ENCODE measurements around the gene GET4. TPM values are rescaled to one million over a fixed set of nuclear protein-coding genes. Genes with fewer than 3 reads are reported as not detected.
A peak's percentile ranks its signal among the peaks of the same experiment; 100 is the strongest.

Gene GET4
- total RNA-seq, 4 donors from 2014 or later = 18.4 to 34.8 (median 28.7) TPM

GRCh38 chr7:832167-832967 lies 44.0 kb upstream of the GET4 start, which contains the start of gene SUN1:
SUN1 (plus strand) TSS chr7:832476; CDS start chr7:832525, 49 bp downstream.
- ATAC-seq = peak; percentile 44
- 27 to 32% methylated on average over 19 to 23 of the region's 24 CpGs for WGBS, 2 donors (ENCODE audit: low coverage in 1 of 2)
- peaks cover 0 to 6% of the 10 kb centered on the region in 2 donors for H3K36me3 ChIP-seq
- H3K4me3 ChIP-seq = peak within 1 kb of the TSS; percentile 4 to 28
- H3K4me1 ChIP-seq = peaks cover 11 to 100% (median 65%) of the 10 kb centered on the region in 3 donors
- TF ChIP-seq, protein P1, sequence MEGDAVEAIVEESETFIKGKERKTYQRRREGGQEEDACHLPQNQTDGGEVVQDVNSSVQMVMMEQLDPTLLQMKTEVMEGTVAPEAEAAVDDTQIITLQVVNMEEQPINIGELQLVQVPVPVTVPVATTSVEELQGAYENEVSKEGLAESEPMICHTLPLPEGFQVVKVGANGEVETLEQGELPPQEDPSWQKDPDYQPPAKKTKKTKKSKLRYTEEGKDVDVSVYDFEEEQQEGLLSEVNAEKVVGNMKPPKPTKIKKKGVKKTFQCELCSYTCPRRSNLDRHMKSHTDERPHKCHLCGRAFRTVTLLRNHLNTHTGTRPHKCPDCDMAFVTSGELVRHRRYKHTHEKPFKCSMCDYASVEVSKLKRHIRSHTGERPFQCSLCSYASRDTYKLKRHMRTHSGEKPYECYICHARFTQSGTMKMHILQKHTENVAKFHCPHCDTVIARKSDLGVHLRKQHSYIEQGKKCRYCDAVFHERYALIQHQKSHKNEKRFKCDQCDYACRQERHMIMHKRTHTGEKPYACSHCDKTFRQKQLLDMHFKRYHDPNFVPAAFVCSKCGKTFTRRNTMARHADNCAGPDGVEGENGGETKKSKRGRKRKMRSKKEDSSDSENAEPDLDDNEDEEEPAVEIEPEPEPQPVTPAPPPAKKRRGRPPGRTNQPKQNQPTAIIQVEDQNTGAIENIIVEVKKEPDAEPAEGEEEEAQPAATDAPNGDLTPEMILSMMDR (IDR thresholded peaks at IDR 0.05) = peak in 1 of 4 experiments; percentile 15
- no peak for TF ChIP-seq POLR2A (IDR thresholded peaks at IDR 0.05)
- peak; percentile 13 for TF ChIP-seq POLR2AphosphoS5 (IDR thresholded peaks at IDR 0.05)
- TF ChIP-seq EP300 (IDR thresholded peaks at IDR 0.05) = no peak
- no peaks in the 10 kb centered on the region for H3K27me3 ChIP-seq
- H3K9me3 ChIP-seq = no peaks in the 10 kb centered on the region
- peak within 1 kb of the TSS; percentile 90 to 96 (median 92) for H3K27ac ChIP-seq

GRCh38 chr7:832968-833424 lies 43.4 kb upstream of the GET4 start:
- Histone ChIP-seq H3K36me3 (peaks cover 0 to 6% of the 10 kb centered on the region in 2 donors), H3K4me1 (peaks cover 11 to 100% (median 65%) of the 10 kb centered on the region in 3 donors), H3K9me3 (no peaks in the 10 kb centered on the region), H3K27ac (peak overlapping the region; percentile 90 to 96 (median 92)), H3K27me3 (no peaks in the 10 kb centered on the region), H3K4me3 (peak overlapping the region in 1 of 2 donors; percentile 1)
- no peak for TF ChIP-seq EP300 (IDR thresholded peaks at IDR 0.05)
- no peak for TF ChIP-seq POLR2A (IDR thresholded peaks at IDR 0.05)
- TF ChIP-seq, protein P1 (IDR thresholded peaks at IDR 0.05) = no peak
- TF ChIP-seq POLR2AphosphoS5 (IDR thresholded peaks at IDR 0.05) = no peak
- 31 to 39% methylated on average over 10 to 15 of the region's 15 CpGs for WGBS, 2 donors (ENCODE audit: low coverage in 1 of 2)
- ATAC-seq = no peak

- no peak overlapping the region for H3K4me3 ChIP-seq
- TF ChIP-seq POLR2A (IDR thresholded peaks at IDR 0.05) (no peak), EP300 (IDR thresholded peaks at IDR 0.05) (no peak), POLR2AphosphoS5 (IDR thresholded peaks at IDR 0.05) (no peak)
- no peak for ATAC-seq
- H3K4me1 ChIP-seq = peaks cover 11 to 100% (median 66%) of the 10 kb centered on the region in 3 donors
- WGBS, 2 donors (ENCODE audit: low coverage in 1 of 2) = 20 to 45% methylated on average over 8 of the region's 8 CpGs
- no peaks in the 10 kb centered on the region for H3K27me3 ChIP-seq
- H3K27ac ChIP-seq = peak overlapping the region; percentile 90 to 96 (median 92)
- no peaks in the 10 kb centered on the region for H3K9me3 ChIP-seq
- peaks cover 0 to 8% of the 10 kb centered on the region in 2 donors for H3K36me3 ChIP-seq
Observed at GRCh38 chr7:833601-834258, 42.6 kb upstream of the GET4 start.

- H3K27ac ChIP-seq = peak overlapping the region; percentile 90 to 96 (median 92)
- no peaks in the 10 kb centered on the region for H3K9me3 ChIP-seq
- 68 to 82% methylated on average over 3 to 6 of the region's 12 CpGs for WGBS, 2 donors (ENCODE audit: low coverage in 1 of 2)
- H3K27me3 ChIP-seq = no peaks in the 10 kb centered on the region
- H3K4me1 ChIP-seq = peaks cover 11 to 100% (median 61%) of the 10 kb centered on the region in 3 donors
- no peak for ATAC-seq
- H3K4me3 ChIP-seq = no peak overlapping the region
- TF ChIP-seq, protein P1 (IDR thresholded peaks at IDR 0.05) = no peak
- TF ChIP-seq POLR2AphosphoS5 (IDR thresholded peaks at IDR 0.05) (no peak), POLR2A (IDR thresholded peaks at IDR 0.05) (no peak), EP300 (IDR thresholded peaks at IDR 0.05) (no peak)
- H3K36me3 ChIP-seq = peaks cover 0 to 13% of the 10 kb centered on the region in 2 donors
Observed at GRCh38 chr7:834277-834676, 42.1 kb upstream of the GET4 start.

GRCh38 chr7:835021-835420 lies 41.3 kb upstream of the GET4 start:
- no peak for ATAC-seq
- peaks cover 10 to 97% (median 53%) of the 10 kb centered on the region in 3 donors for H3K4me1 ChIP-seq
- H3K36me3 ChIP-seq = peaks cover 0 to 21% of the 10 kb centered on the region in 2 donors
- TF ChIP-seq POLR2A (IDR thresholded peaks at IDR 0.05) (no peak), POLR2AphosphoS5 (IDR thresholded peaks at IDR 0.05) (no peak)
- TF ChIP-seq, protein P1 (IDR thresholded peaks at IDR 0.05) = no peak
- 52 to 96% methylated on average over 3 to 12 of the region's 12 CpGs for WGBS, 2 donors (ENCODE audit: low coverage in 1 of 2)
- no peaks in the 10 kb centered on the region for H3K27me3 ChIP-seq
- H3K4me3 ChIP-seq = no peak overlapping the region
- H3K9me3 ChIP-seq = no peaks in the 10 kb centered on the region
- peak overlapping the region; percentile 90 to 96 (median 92) for H3K27ac ChIP-seq

Measured in gastroesophageal sphincter (tissue), 4 donors.